AG09309 (cell line): Measurements from ENCODE around the gene TDG.

Source experiments
- DNase-seq: peaks from one replicate; pipeline ENCODE4 v3.0.0-alpha.2; 2010; ENCODE audit warnings: low read depth
- H3K4me3 ChIP-seq: 2 replicates; pipeline ENCODE4 v1.5.1; 2011; ENCODE audit warnings: mild to moderate bottlenecking, low read depth, low read length, moderate library complexity; ENCODE audit not compliant: control insufficient read depth
- CTCF ChIP-seq: IDR thresholded peaks from 2 replicates; pipeline ENCODE4 v1.5.1; 2011; ENCODE audit warnings: mild to moderate bottlenecking, low read depth, low read length, inconsistent platforms; ENCODE audit not compliant: insufficient read depth, control insufficient read depth; ENCODE audit errors: missing control alignments

Gene TDG

DNA sequence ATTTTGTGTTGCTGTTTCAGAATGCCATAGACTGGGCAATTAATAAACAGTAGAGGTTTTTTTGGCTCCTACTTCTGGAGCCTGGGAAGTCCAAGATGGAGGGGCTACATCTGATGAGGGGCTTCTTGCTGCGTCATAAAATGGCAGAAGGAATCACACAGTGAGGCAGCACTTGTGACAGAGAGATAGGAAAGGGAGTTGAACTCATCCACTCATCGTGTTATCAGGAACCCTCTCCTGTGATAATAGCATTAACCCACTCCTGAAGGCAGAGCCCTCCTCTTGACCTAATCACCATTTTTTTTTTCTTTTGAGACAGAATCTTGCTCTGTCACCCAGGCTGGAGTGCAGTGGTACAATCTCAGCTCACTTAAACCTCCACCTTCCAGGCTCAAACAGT lies 9.7 kb downstream of the TDG start:
- no peak overlapping the region for H3K4me3 ChIP-seq
- no peak for TF ChIP-seq CTCF
- DNase-seq: no peak

GRCh38 chr12:103978384-103978982 lies 12.8 kb downstream of the TDG start:
- no peak for TF ChIP-seq CTCF
- no peak overlapping the region for H3K4me3 ChIP-seq
- no peak for DNase-seq

GRCh38 chr12:103986829-103987228 lies 21.2 kb downstream of the TDG start:
- peak; percentile 46 for DNase-seq
- no peak overlapping the region for H3K4me3 ChIP-seq
- TF ChIP-seq CTCF: no peak

- no peak for TF ChIP-seq CTCF
- no peak for DNase-seq
- no peak overlapping the region for H3K4me3 ChIP-seq
Observed at GRCh38 chr12:103994235-103994634, 28.6 kb downstream of the TDG start.

DNA sequence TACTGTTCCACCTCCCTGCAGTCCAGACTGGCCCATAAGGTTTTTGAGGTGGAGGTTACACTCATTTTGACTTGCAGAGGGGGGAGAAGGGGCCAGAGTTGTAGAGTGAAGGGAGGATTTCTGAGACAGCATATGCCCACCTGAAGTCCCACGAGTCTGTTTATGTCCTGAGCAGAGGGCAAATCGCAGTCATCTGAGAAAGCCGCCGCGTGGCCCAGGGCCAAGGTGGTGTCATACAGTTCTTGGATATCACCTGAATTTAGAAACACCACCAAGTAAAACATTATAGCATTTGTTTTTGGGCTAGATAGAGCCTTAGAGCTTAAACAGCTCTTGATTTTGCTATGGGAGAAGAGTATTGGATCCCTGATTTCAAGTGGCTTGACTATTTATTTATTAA lies 30.9 kb downstream of the TDG start:
- no peak overlapping the region for H3K4me3 ChIP-seq
- no peak for DNase-seq
- no peak for TF ChIP-seq CTCF

DNA sequence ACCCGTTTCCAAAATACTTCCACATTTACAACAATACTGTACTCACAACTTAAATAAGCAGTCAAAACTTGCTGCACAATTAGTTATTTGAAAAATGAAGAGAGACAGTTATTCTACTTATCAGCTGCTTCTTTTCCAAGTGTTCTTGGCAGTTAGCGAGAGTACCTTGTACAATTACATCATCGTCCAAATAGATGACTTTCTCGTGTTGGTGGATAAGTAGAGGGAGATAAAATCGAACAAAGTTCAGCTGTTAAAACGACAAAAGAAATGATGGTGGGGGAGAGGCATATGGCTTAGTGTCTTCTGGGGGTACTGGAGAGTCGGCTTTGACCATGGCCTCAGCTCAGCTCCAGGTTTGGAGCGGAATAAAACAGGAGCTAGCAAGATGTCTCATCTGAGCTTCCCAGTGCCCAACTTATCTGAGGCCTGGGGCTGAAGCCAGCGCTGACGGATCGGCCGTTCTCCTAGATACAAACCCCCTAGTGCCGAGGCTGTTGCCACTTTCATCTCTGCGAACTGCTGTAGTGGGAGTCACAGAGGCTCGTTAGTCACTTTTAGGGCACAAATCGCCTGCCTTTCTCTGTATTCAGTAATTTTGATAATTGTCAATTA lies 31.7 kb downstream of the TDG start:
- H3K4me3 ChIP-seq: no peak overlapping the region
- DNase-seq: no peak
- TF ChIP-seq CTCF: no peak

- H3K4me3 ChIP-seq: no peak overlapping the region
- no peak for TF ChIP-seq CTCF
- DNase-seq: no peak
Observed at GRCh38 chr12:103998976-103999375, 33.3 kb downstream of the TDG start.
